GM12865 (cell line): Measurements from ENCODE around the gene KIAA0753.

ENCODE experiments used
- DNase-seq: peaks from one replicate; pipeline ENCODE4 v3.0.0; 2010; ENCODE audit warnings: low read depth
- H3K4me3 ChIP-seq: 2 replicates; pipeline ENCODE4 v1.5.1; 2011; ENCODE audit warnings: mild to moderate bottlenecking, low read depth, low read length, control low read depth
- TF ChIP-seq, protein P1 (sequence below): IDR thresholded peaks from 2 replicates; pipeline ENCODE4 v1.5.1; 2011; ENCODE audit warnings: low read length, control low read depth, low read depth, inconsistent platforms; ENCODE audit not compliant: insufficient read depth; ENCODE audit errors: missing control alignments

The KIAA0753 gene

DNA sequence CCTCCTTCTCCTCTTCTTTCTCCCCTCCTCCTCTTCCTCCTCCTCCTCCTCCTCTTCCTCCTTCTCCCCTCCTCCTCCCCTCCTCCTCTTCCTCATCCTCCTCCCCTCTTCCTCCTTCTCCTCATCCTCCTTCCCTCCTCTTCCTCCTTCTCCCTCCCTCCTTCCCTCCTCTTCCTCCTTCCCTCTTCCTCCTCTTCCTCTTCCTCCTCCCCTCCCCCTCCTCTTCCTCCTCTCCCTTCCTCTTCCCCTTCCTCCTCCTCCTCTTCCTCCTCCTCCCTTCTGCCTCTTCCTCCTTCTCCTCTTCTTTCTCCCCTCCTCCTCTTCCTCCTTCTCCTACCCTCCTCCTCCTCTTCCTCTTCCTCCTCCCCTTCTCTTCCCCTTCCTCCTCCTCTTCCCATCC lies 79.1 kb downstream of the KIAA0753 start:
- TF ChIP-seq, protein P1, sequence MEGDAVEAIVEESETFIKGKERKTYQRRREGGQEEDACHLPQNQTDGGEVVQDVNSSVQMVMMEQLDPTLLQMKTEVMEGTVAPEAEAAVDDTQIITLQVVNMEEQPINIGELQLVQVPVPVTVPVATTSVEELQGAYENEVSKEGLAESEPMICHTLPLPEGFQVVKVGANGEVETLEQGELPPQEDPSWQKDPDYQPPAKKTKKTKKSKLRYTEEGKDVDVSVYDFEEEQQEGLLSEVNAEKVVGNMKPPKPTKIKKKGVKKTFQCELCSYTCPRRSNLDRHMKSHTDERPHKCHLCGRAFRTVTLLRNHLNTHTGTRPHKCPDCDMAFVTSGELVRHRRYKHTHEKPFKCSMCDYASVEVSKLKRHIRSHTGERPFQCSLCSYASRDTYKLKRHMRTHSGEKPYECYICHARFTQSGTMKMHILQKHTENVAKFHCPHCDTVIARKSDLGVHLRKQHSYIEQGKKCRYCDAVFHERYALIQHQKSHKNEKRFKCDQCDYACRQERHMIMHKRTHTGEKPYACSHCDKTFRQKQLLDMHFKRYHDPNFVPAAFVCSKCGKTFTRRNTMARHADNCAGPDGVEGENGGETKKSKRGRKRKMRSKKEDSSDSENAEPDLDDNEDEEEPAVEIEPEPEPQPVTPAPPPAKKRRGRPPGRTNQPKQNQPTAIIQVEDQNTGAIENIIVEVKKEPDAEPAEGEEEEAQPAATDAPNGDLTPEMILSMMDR = no peak

DNA sequence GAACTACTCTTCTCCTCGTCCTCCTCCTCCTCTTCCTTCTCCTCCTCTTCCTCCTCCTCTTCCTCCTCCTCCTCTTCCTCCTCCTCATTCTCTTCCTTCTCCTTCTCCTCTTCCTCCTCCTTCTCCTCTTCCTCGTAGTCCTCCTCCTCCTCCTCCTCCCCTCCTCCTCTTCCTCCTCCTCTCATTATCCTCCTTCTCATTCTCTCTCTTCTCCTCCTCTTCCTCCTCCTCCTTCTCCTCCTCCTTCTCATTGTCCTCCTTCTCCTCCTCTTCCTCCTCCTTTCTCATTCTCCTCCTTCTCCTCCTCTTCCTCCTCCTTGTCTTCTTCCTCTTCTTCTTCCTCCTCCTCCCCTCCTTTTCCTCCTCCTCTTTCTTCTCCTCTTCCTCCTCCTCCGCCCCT lies 80.0 kb downstream of the KIAA0753 start:
- DNase-seq = no peak
- TF ChIP-seq, protein P1 = no peak
- no peak overlapping the region for H3K4me3 ChIP-seq

More for the DNA sequence above, 79.1 kb downstream of the KIAA0753 start:
- no peak overlapping the region for H3K4me3 ChIP-seq
- DNase-seq = no peak

DNA sequence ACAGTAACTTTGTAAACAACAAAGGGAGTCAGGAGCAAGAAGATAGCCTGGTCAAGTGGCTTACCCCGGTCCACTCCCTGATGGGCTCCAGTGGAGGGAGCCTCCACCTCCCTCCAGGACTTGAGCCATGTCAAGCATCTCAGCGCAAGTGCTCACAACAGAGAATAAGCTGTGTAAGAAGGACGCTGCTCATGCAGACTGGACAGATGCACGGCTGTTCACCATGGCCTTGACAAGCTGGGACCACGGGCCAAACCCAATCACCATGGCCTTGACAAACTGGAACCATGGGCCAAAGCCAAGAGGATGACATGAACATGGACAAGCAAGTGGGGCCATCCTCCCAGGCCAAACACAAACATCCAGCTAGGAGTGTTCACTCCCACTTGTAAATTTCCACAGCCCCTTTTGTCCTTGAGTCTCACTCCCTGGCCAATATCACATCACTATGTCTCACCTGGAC lies 80.7 kb downstream of the KIAA0753 start:
- TF ChIP-seq, protein P1 = no peak
- H3K4me3 ChIP-seq = no peak overlapping the region
- DNase-seq = no peak

DNA sequence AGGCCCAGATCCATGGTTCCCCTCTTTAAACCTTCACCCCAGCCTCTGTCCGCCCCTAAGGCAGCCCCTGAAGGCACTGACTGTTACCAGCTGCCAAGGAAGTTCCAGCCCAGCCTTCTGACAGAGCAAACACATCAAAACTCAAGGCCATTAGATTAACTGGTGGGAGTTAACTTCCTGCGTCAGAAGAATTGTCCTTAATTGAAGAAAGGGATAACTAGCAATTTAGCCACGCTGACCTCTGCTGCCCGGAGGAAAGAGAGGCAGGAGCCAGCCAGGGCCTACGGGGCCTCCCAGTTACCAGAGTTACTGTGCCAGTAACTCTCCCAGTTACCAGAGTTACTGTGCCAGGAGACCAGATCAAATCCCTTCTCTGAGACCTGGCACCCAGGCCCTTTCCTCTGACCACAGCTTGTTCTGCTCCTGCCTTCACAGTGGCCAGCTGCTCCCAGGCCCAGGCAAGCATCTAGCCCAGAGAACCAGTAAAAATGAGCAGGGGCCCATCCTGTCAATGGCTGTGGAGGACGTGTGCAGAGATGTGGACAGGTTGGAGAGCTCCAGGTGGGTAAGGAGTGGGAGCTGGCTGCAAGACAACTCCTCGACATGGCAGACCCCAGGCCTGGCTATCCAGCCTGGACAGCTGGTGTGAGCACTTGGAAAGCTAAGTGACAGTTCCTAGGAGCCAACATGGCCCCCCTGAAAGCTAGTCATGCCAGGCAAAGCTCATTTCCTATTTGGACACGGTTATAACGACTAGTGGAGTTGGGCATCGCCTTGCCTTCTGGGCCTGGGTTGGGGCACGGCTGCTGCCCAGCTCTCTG lies 81.4 kb downstream of the KIAA0753 start:
- H3K4me3 ChIP-seq = no peak overlapping the region
- DNase-seq = no peak
- TF ChIP-seq, protein P1 = no peak

DNA sequence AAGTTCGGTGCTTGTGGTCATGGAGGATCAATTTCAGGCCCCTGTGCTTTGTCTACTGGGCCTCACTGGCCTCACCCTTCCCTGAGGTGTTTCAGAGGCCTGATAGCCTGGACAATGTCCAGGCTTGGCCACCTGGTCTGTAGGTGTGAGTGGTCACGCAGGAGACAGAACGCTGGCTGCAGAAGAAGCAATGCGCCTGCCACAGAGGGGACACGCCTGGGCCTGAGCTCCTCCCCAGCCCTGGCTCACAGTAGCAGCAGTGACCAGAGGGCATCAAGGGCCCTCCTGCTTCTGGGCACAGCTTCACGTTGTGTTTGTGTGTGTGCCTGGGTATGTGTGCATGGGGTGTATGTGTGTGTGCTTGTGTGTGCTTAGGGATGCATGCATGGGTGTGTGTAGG lies 82.2 kb downstream of the KIAA0753 start:
- DNase-seq = no peak
- TF ChIP-seq, protein P1 = no peak
- no peak overlapping the region for H3K4me3 ChIP-seq

DNA sequence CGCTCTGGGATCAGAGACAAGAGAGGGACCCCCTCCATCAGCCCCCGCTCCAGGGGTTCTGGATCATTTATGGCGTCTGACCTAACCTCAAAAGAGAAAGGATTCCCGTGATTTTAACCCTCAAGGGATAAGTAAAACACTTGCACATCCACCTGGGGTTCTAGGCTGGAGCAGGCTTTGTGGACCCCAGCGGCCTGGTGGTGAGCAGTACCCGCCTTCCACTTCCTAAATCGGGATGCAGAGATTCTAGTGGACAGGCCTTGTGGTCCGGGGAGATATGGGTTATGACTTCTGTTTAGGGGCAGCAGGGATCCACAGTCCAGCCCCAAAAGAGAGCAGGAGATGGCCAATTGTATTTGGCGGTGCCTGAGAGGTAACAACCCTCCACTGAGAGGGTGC lies 83.5 kb downstream of the KIAA0753 start:
- no peak overlapping the region for H3K4me3 ChIP-seq
- no peak for DNase-seq
- TF ChIP-seq, protein P1 = no peak
